Omental fat pad (tissue), 4 donors: ENCODE measurements around the gene LPIN3. TPM values are rescaled to one million over a fixed set of nuclear protein-coding genes. Genes with fewer than 3 reads are reported as not detected.

Source experiments
- ATAC-seq: fragments of 150-250 bp; one replicate; pipeline ENCODE4 v1.9.1; 2016; ENCODE audit warnings: mild to moderate bottlenecking, moderate library complexity; ENCODE audit not compliant: low FRiP score
- DNase-seq: peaks from one replicate; pipeline ENCODE4 v3.0.0-alpha.2; 2019; ENCODE audit warnings: low spot score
- CTCF ChIP-seq, 3 donors: fragments of 450-650 bp; IDR thresholded peaks; one replicate each; pipeline ENCODE4 v1.5.1; 2016 to 2017; ENCODE audit warnings: antibody characterized with exemption in 3 of 3, mild to moderate bottlenecking in 3 of 3, moderate library complexity in 2 of 3
- total RNA-seq, 4 donors: library from RNA; depleted of rRNA; stranded (reverse); fragments of >200 nt; gene quantifications; one replicate each; pipeline ENCODE4 v1.1.0, GENCODE V29; 2016

LPIN3 gene
- total RNA-seq, 4 donors from 2014 or later, result 17.2 to 51.2 (median 34.2) TPM

- no peak for TF ChIP-seq CTCF (IDR thresholded peaks at IDR 0.05)
- ATAC-seq (no peak), DNase-seq (no peak)
These were observed 19.6 kb upstream of the LPIN3 start for GRCh38 chr20:41320976-41321375.

- ATAC-seq, result no peak
- no peak for DNase-seq
- no peak for TF ChIP-seq CTCF (IDR thresholded peaks at IDR 0.05)
These were observed 13.4 kb upstream of the LPIN3 start for GRCh38 chr20:41327178-41327577.

DNA sequence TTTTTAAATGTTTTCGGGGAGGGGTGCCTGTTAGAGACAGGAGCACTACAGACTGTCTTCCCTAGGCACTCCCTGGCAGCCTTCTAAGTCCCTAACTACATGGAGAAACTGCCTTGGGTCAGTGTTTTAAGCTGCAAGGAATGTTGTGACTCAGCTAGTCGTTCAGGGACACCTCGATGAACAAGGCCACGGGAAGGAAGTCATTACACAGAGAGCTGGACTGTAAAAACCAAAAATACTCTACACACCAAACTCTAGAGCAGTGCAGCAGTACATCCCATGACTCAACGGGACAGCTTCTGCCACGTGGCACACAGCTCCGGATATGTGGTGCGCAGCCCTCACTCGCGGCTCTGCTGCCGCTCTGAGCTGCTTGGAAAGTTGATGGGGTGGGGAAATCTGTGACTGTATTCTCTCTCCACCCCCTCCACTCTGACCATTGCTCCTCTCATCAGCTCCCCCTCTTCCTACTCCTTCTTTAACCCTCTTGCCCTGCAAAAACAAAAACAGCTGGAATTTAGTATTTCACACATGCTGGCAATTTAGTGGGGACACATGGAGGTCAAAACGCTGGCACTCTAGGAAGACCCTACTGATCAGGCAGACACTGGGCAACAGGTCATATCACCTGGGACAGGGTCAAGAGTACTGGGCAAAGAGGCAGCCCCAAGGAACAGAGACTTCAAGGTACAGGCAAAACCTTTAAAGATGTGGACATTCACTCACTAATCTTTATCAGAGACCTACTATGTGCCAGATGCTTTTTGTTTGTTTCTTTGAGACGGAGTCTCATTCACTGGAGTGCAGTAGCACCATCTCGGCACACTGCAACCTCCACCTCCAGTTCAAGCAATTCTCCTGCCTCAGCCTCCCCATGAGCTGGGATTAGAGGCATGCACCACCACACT, 10.9 kb upstream of the LPIN3 start:
- ATAC-seq, result peak; percentile 92
- DNase-seq, result peak; percentile 38

DNA sequence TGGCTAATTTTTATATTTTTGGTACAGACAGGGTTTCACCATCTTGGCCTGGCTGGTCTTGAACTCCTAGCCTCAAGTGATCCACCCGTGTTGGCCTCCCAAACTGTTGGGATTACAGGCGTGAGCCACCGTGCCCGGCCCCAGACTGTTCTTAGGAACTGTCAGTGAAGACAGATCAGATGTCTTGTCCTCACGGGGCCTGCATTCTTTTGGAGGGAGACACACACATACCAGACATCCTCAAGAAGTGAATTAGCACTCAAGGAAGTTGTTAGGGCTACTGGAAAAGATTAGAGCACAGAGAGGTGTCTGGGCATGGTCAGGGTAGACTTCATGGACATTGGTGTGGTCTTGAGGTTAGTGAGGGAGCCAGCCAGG, 10.3 kb upstream of the LPIN3 start:
- no peak for ATAC-seq
- TF ChIP-seq CTCF (IDR thresholded peaks at IDR 0.05), result no peak
- DNase-seq, result no peak

More for the DNA sequence above, 10.9 kb upstream of the LPIN3 start:
- no peak for TF ChIP-seq CTCF (IDR thresholded peaks at IDR 0.05)

GRCh38 chr20:41330941-41331340, 9.7 kb upstream of the LPIN3 start:
- TF ChIP-seq CTCF (IDR thresholded peaks at IDR 0.05), result no peak
- DNase-seq (no peak), ATAC-seq (no peak)

DNA sequence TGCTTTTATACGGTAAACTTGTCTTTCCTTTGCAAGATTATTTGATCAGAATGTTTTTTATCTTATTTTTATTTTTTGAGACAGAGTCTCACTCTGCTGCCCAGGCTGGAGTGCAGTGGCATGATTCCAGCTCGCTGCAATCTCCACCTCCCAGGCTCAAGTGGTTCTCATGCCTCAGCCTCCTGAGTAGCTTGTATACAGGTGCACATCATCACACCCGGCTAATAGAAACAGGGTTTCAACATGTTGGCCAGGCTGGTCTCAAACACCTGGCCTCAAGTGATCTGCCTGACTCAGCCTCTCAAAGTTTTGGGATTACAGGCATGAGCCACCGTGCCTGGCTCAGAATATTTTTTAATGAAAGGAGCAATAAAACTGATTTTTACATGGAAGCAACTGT, 8.9 kb upstream of the LPIN3 start:
- no peak for DNase-seq
- ATAC-seq, result no peak
- TF ChIP-seq CTCF (IDR thresholded peaks at IDR 0.05), result no peak

GRCh38 chr20:41334036-41334435, 6.6 kb upstream of the LPIN3 start:
- ATAC-seq (no peak), DNase-seq (no peak)
- TF ChIP-seq CTCF (IDR thresholded peaks at IDR 0.05), result no peak
